Mesendoderm (in vitro differentiated cells): ENCODE results near the gene FAM221A.

ENCODE experiments used
- DNase-seq: peaks from one replicate; pipeline ENCODE4 v3.0.0; 2013
- H2AK5ac ChIP-seq: 2 replicates; pipeline ENCODE4 v1.6.1; 2013; ENCODE audit warnings: low read length, inconsistent platforms
- H2BK120ac ChIP-seq: 2 replicates; pipeline ENCODE4 v1.6.1; 2013; ENCODE audit warnings: low read depth, mild to moderate bottlenecking, low read length, moderate library complexity, mixed read lengths
- H2BK15ac ChIP-seq: replicated peaks from 2 replicates; pipeline ENCODE4 v1.6.1; 2013; ENCODE audit warnings: low read depth, mild to moderate bottlenecking, moderate library complexity
- H2BK5ac ChIP-seq: 2 replicates; pipeline ENCODE4 v1.6.1; 2013; ENCODE audit warnings: low read length, inconsistent platforms
- H3K18ac ChIP-seq: 2 replicates; pipeline ENCODE4 v1.6.1; 2013; ENCODE audit warnings: mild to moderate bottlenecking, low read length, mixed read lengths
- H3K23ac ChIP-seq: one replicate; pipeline ENCODE4 v1.6.1; 2013; ENCODE audit warnings: low read length
- H3K27ac ChIP-seq: 2 replicates; pipeline ENCODE4 v1.5.1; 2013; ENCODE audit warnings: low read depth, mild to moderate bottlenecking, inconsistent platforms, low read length, moderate library complexity
- H3K27me3 ChIP-seq: 2 replicates; pipeline ENCODE4 v1.6.1; 2013; ENCODE audit warnings: low read length, control low read depth, mild to moderate bottlenecking, inconsistent platforms; ENCODE audit not compliant: insufficient read depth, poor library complexity
- H3K36me3 ChIP-seq: 2 replicates; pipeline ENCODE4 v1.6.1; 2013; ENCODE audit warnings: low read length, inconsistent platforms; ENCODE audit not compliant: control insufficient read depth, insufficient read depth
- H3K4ac ChIP-seq: one replicate; pipeline ENCODE4 v1.6.1; 2013; ENCODE audit warnings: low read depth, mild to moderate bottlenecking, low read length, moderate library complexity
- H3K4me1 ChIP-seq: 2 replicates; pipeline ENCODE4 v1.6.1; 2013; ENCODE audit warnings: low read depth, low read length, inconsistent platforms; ENCODE audit not compliant: control insufficient read depth
- H3K4me2 ChIP-seq: 2 replicates; pipeline ENCODE4 v1.6.1; 2013; ENCODE audit warnings: low read length
- H3K4me3 ChIP-seq: 2 replicates; pipeline ENCODE4 v1.5.1; 2013; ENCODE audit warnings: mild to moderate bottlenecking, low read length
- H3K56ac ChIP-seq: one replicate; pipeline ENCODE4 v1.6.1; 2013; ENCODE audit warnings: low read length
- H3K79me1 ChIP-seq: 2 replicates; pipeline ENCODE4 v1.6.1; 2013; ENCODE audit warnings: low read length, inconsistent platforms
- H3K79me2 ChIP-seq: 2 replicates; pipeline ENCODE4 v1.6.1; 2013; ENCODE audit warnings: mild to moderate bottlenecking, low read length; ENCODE audit not compliant: control insufficient read depth, insufficient read depth
- H3K9ac ChIP-seq: 2 replicates; pipeline ENCODE4 v1.6.1; 2013; ENCODE audit warnings: low read length, inconsistent platforms
- H4K5ac ChIP-seq: one replicate; pipeline ENCODE4 v1.6.1; 2013; ENCODE audit warnings: low read length
- H4K8ac ChIP-seq: one replicate; pipeline ENCODE4 v1.6.1; 2013; ENCODE audit warnings: low read depth, mild to moderate bottlenecking, control low read depth, low read length, moderate library complexity
- WGBS: extraction: QIAGEN DNeasy Blood & Tissue Kit; methylation state at CpG from one replicate; pipeline ENCODE4 v1.1.7; 2013; ENCODE audit warnings: low lambda C conversion rate, missing lambda C conversion rate; ENCODE audit not compliant: insufficient coverage; ENCODE audit errors: extremely low coverage; 5-methylcytosine and 5-hydroxymethylcytosine counted together

FAM221A gene

GRCh38 chr7:23710000-23710399, 30.0 kb downstream of the FAM221A start, which contains the start of gene STK31:
TSS of gene STK31 (plus strand) at chr7:23710219. CDS start at chr7:23710286, 67 bp downstream.
- Histone ChIP-seq H3K27me3 (no peaks in the 10 kb centered on the region), H3K56ac (no peak within 1 kb of the TSS), H4K8ac (no peak within 1 kb of the TSS), H3K79me1 (no peaks in the 10 kb centered on the region), H4K5ac (no peak within 1 kb of the TSS), H3K18ac (no peak within 1 kb of the TSS), H3K4me1 (no peaks in the 10 kb centered on the region), H2BK120ac (no peak within 1 kb of the TSS), H3K9ac (no peak within 1 kb of the TSS), H2BK15ac (no peak within 1 kb of the TSS), H3K36me3 (no peaks in the 10 kb centered on the region), H3K79me2 (no peaks in the 10 kb centered on the region), H3K4me2 (no peak within 1 kb of the TSS), H3K4ac (no peak within 1 kb of the TSS), H2BK5ac (no peak within 1 kb of the TSS), H3K27ac (no peak within 1 kb of the TSS), H2AK5ac (no peak within 1 kb of the TSS), H3K4me3 (no peak within 1 kb of the TSS), H3K23ac (no peak within 1 kb of the TSS)
- no peak for DNase-seq
- WGBS: no CpG with 5 or more reads among the region's 33 CpGs

GRCh38 chr7:23712368-23713284, 32.6 kb downstream of the FAM221A start:
- Histone ChIP-seq H3K4me1 (no peaks in the 10 kb centered on the region), H3K27ac (no peak overlapping the region), H3K56ac (no peak overlapping the region), H2AK5ac (no peak overlapping the region), H2BK5ac (no peak overlapping the region), H2BK15ac (no peak overlapping the region), H3K36me3 (no peaks in the 10 kb centered on the region), H3K79me2 (no peaks in the 10 kb centered on the region), H3K4me2 (no peak overlapping the region), H3K23ac (no peak overlapping the region), H3K4ac (no peak overlapping the region), H2BK120ac (no peak overlapping the region), H3K4me3 (no peak overlapping the region), H4K8ac (no peak overlapping the region), H3K9ac (no peak overlapping the region), H3K79me1 (no peaks in the 10 kb centered on the region), H3K27me3 (no peaks in the 10 kb centered on the region), H4K5ac (peak overlapping the region; percentile 5), H3K18ac (no peak overlapping the region)
- no CpG with 5 or more reads among the region's 8 CpGs for WGBS
- DNase-seq: peak; percentile 56

GRCh38 chr7:23713285-23714149, 33.5 kb downstream of the FAM221A start:
- no peak overlapping the region for H3K18ac ChIP-seq
- H2BK5ac ChIP-seq: no peak overlapping the region
- no peaks in the 10 kb centered on the region for H3K79me2 ChIP-seq
- no peaks in the 10 kb centered on the region for H3K36me3 ChIP-seq
- H3K4me1 ChIP-seq: no peaks in the 10 kb centered on the region
- H2BK120ac ChIP-seq: no peak overlapping the region
- H4K8ac ChIP-seq: no peak overlapping the region
- no peak overlapping the region for H3K56ac ChIP-seq
- H3K27ac ChIP-seq: no peak overlapping the region
- H2AK5ac ChIP-seq: no peak overlapping the region
- H3K27me3 ChIP-seq: no peaks in the 10 kb centered on the region
- no peak for DNase-seq
- no peak overlapping the region for H3K23ac ChIP-seq
- H3K9ac ChIP-seq: no peak overlapping the region
- no peak overlapping the region for H3K4ac ChIP-seq
- H3K4me3 ChIP-seq: no peak overlapping the region
- no peak overlapping the region for H3K4me2 ChIP-seq
- 100% methylated on average over 2 of the region's 6 CpGs for WGBS
- H4K5ac ChIP-seq: no peak overlapping the region
- no peaks in the 10 kb centered on the region for H3K79me1 ChIP-seq
- H2BK15ac ChIP-seq: no peak overlapping the region

GRCh38 chr7:23714150-23714464, 34.1 kb downstream of the FAM221A start:
- no CpG with 5 or more reads among the region's 2 CpGs for WGBS

GRCh38 chr7:23714579-23714978, 34.6 kb downstream of the FAM221A start:
- H3K23ac ChIP-seq: no peak overlapping the region
- no peak overlapping the region for H2AK5ac ChIP-seq
- no CpG with 5 or more reads among the region's 1 CpG for WGBS

More at GRCh38 chr7:23714150-23714464, 34.1 kb downstream of the FAM221A start:
- H3K23ac ChIP-seq: no peak overlapping the region
- no peak overlapping the region for H3K9ac ChIP-seq
- DNase-seq: no peak
- no peak overlapping the region for H3K4me3 ChIP-seq
- H2BK15ac ChIP-seq: no peak overlapping the region
- H2AK5ac ChIP-seq: no peak overlapping the region
- no peaks in the 10 kb centered on the region for H3K36me3 ChIP-seq
- no peaks in the 10 kb centered on the region for H3K79me1 ChIP-seq
- H2BK120ac ChIP-seq: no peak overlapping the region
- no peaks in the 10 kb centered on the region for H3K27me3 ChIP-seq
- H3K4ac ChIP-seq: no peak overlapping the region
- no peak overlapping the region for H2BK5ac ChIP-seq
- H3K56ac ChIP-seq: no peak overlapping the region
- H3K4me1 ChIP-seq: no peaks in the 10 kb centered on the region
- no peak overlapping the region for H4K5ac ChIP-seq
- no peak overlapping the region for H4K8ac ChIP-seq
- H3K4me2 ChIP-seq: no peak overlapping the region
- no peak overlapping the region for H3K27ac ChIP-seq
- no peaks in the 10 kb centered on the region for H3K79me2 ChIP-seq
- H3K18ac ChIP-seq: no peak overlapping the region

More at GRCh38 chr7:23714579-23714978, 34.6 kb downstream of the FAM221A start:
- H2BK5ac ChIP-seq: no peak overlapping the region
- H3K79me2 ChIP-seq: no peaks in the 10 kb centered on the region
- H3K79me1 ChIP-seq: no peaks in the 10 kb centered on the region
- no peak overlapping the region for H3K4me3 ChIP-seq
- no peak overlapping the region for H3K4me2 ChIP-seq
- no peak overlapping the region for H3K9ac ChIP-seq
- no peak overlapping the region for H4K8ac ChIP-seq
- DNase-seq: no peak
- no peak overlapping the region for H2BK15ac ChIP-seq
- H2BK120ac ChIP-seq: no peak overlapping the region
- no peak overlapping the region for H4K5ac ChIP-seq
- H3K36me3 ChIP-seq: no peaks in the 10 kb centered on the region
- H3K4me1 ChIP-seq: no peaks in the 10 kb centered on the region
- no peak overlapping the region for H3K27ac ChIP-seq
- H3K18ac ChIP-seq: no peak overlapping the region
- no peak overlapping the region for H3K4ac ChIP-seq
- H3K27me3 ChIP-seq: no peaks in the 10 kb centered on the region
- no peak overlapping the region for H3K56ac ChIP-seq
